NCI-H2107 treated with DMSO at 0.1 percent for 48 hours (cell line): Measurements from ENCODE around the gene RUFY3.
A peak's percentile ranks its signal among the peaks of the same experiment; 100 is the strongest.
"Not testable (repeated sequence)": the region's sequence is repeated elsewhere in the genome, so short reads cannot be mapped to it uniquely, and the experiment has no call there.

Experiments used
- DNase-seq: peaks from one replicate; lab custom pipeline; 2025; ENCODE audit not compliant: unreplicated experiment; lab: John Stamatoyannopoulos, UW

Gene RUFY3

GRCh38 chr4:70734971-70735370, 13.2 kb downstream of the RUFY3 start:
- DNase-seq = peak; percentile 7

GRCh38 chr4:70735915-70736314, 14.2 kb downstream of the RUFY3 start:
- DNase-seq = not testable (repeated sequence)

GRCh38 chr4:70737006-70737405, 15.2 kb downstream of the RUFY3 start:
- DNase-seq = no peak

GRCh38 chr4:70737409-70737808, 15.6 kb downstream of the RUFY3 start:
- no peak for DNase-seq

- DNase-seq = no peak
Observed at GRCh38 chr4:70739496-70740337, 18.0 kb downstream of the RUFY3 start.

GRCh38 chr4:70741867-70742658, 20.3 kb downstream of the RUFY3 start:
- DNase-seq = no peak

- no peak for DNase-seq
Observed at GRCh38 chr4:70743731-70744130, 22.0 kb downstream of the RUFY3 start.

- no peak for DNase-seq
Observed at GRCh38 chr4:70746179-70746839, 24.5 kb downstream of the RUFY3 start.

GRCh38 chr4:70747874-70748273, 26.1 kb downstream of the RUFY3 start:
- no peak for DNase-seq

- no peak for DNase-seq
Observed at GRCh38 chr4:70749313-70749712, 27.5 kb downstream of the RUFY3 start.

GRCh38 chr4:70752236-70752635, 30.5 kb downstream of the RUFY3 start:
- no peak for DNase-seq

GRCh38 chr4:70753630-70754029, 31.9 kb downstream of the RUFY3 start:
- DNase-seq = no peak

GRCh38 chr4:70754470-70754869, 32.7 kb downstream of the RUFY3 start:
- no peak for DNase-seq

- DNase-seq = no peak
Observed at GRCh38 chr4:70754990-70755688, 33.4 kb downstream of the RUFY3 start.

GRCh38 chr4:70759126-70759525, 37.4 kb downstream of the RUFY3 start:
- no peak for DNase-seq

- no peak for DNase-seq
Observed at GRCh38 chr4:70759627-70760026, 37.9 kb downstream of the RUFY3 start.

GRCh38 chr4:70760662-70761061, 38.9 kb downstream of the RUFY3 start:
- no peak for DNase-seq

GRCh38 chr4:70761276-70761816, 39.6 kb downstream of the RUFY3 start:
- no peak for DNase-seq

- DNase-seq = no peak
Observed at GRCh38 chr4:70765368-70765767, 43.6 kb downstream of the RUFY3 start.

GRCh38 chr4:70768301-70768948, 46.7 kb downstream of the RUFY3 start:
- no peak for DNase-seq
